Activated naive CD4-positive, alpha-beta T cell treated with anti-CD3 and anti-CD28 coated beads, Interleukin-2, amount 50 U/mL, for 16 hours (primary cell): ENCODE data around the gene CSRP1.
"Not testable (repeated sequence)": the region's sequence is repeated elsewhere in the genome, so short reads cannot be mapped to it uniquely, and the experiment has no call there.

ENCODE experiments used
- DNase-seq: peaks from one replicate; pipeline ENCODE4 v3.0.0-alpha.2; 2020

CSRP1 gene

DNA sequence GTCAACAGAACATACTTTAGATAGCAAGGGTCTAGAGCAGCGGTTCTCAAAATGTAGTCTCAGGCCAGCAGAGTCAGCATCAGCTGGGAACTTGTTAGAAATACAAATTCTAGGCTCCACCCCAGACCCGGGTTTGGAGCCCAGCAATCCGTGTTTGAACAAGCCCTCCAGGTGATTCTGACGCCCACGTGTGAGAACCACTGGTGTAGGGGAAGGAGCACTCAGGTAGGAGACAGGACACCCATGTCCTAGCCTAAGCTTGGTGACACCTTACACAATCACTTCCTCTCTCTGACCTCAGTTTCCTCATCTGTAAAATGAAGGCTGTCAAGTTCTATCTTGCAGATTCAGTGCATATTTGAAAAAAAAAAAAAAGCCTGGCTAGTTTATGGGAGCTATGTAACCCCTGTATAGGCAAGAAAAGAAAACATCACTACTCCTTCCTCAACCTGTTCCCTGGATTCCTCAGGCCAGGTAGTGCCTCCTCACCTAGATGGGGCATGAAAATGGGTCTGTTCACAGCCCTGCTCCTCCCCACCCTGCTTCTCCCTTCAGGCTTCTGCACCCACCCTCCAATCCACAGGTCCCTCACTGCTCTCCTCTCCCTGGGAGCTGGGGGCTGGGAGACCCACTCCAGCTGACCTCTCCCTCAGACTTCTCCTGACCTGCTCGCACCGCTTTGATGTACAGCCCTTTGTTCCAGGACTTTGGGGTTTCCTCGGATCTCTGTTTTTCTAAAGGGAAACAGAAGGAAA is 30.8 kb downstream of the CSRP1 start:
- DNase-seq = no peak

GRCh38 chr1:201475130-201475529 is 31.8 kb downstream of the CSRP1 start:
- no peak for DNase-seq

DNA sequence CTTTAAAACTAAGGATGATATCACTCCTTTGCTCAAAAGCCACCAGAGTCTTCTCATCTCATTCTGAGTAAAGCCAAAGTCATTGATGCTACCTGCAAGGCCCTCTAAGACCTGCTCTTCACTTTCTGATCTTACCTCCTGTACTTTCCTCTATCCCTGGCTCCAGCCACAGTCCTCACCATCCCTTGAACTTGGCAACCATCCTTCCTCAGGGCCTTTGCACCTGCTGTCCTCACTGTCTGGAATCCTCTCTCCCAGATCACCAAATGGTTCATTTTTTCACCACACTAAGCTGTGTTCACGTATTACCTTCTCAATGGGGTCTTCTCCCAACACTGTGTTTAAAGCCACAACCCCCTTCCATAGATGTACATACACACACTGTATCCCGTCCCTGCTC is 33.6 kb downstream of the CSRP1 start:
- DNase-seq = no peak

DNA sequence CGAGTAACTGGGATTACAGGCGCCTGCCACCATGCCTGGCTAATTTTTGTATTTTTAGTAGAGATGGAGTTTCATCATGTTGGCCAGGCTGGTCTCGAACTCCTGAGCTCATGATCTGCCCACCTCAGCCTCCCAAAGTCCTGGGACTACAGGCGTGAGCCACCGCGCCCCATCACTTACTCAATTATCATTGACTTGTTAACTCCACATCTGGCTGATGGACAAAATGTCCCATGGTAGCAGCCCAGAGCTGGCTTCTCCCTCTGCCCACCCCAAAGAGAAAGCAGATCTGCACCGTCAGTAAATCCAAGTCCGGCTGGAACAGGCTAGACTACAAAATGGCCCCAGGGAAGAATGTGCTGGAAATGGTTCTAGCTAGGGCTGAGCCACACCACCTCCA is 34.6 kb downstream of the CSRP1 start:
- not testable (repeated sequence) for DNase-seq

DNA sequence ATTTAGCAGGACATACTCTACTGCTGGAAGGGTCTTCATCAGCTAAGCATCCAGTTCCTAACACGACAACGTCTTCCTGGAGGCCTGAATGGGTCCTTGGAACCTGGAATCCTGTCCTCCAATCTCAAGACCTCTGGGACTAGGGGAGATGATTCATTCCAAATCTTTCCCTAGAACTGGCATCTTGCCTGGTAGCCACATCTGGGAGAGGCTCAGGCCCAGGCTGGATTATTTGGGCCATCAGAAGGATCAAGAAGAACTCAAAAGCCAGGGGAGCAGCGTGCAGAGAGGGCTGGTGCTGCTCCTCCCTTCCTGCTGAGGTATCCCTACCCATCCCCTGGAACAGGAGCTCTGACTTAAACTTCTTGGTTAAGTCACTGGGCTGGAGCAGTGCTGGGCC is 35.2 kb downstream of the CSRP1 start:
- DNase-seq = no peak

- DNase-seq = no peak
Measured at GRCh38 chr1:201470581-201470980, 36.3 kb downstream of the CSRP1 start.

- no peak for DNase-seq
Measured at GRCh38 chr1:201469645-201470074, 37.3 kb downstream of the CSRP1 start.

GRCh38 chr1:201468844-201469644 is 37.9 kb downstream of the CSRP1 start, which contains the start of gene PHLDA3:
Gene PHLDA3 (minus strand): TSS chr1:201469188. CDS start chr1:201468786, 402 bp downstream.
- DNase-seq = peak; percentile 34

DNA sequence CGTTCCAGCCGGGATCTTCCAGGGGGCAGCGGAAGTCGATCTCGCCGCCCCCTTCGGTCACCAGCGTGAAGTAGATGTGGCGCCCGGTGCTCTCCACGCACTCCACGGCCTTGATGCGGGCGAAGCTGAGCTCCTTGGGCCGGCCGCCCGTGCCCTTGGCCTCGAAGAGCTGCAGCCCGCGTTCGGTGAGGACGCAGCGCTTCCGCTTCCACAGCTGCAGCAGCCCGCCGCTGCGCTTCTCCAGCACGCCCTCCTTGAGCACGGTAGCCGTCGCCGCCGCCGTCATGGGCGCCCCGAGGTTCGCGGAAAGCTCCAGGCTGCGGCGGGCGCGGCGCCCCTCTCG is 38.5 kb downstream of the CSRP1 start:
- no peak for DNase-seq

- no peak for DNase-seq
Measured at GRCh38 chr1:201466492-201466891, 40.4 kb downstream of the CSRP1 start.

DNA sequence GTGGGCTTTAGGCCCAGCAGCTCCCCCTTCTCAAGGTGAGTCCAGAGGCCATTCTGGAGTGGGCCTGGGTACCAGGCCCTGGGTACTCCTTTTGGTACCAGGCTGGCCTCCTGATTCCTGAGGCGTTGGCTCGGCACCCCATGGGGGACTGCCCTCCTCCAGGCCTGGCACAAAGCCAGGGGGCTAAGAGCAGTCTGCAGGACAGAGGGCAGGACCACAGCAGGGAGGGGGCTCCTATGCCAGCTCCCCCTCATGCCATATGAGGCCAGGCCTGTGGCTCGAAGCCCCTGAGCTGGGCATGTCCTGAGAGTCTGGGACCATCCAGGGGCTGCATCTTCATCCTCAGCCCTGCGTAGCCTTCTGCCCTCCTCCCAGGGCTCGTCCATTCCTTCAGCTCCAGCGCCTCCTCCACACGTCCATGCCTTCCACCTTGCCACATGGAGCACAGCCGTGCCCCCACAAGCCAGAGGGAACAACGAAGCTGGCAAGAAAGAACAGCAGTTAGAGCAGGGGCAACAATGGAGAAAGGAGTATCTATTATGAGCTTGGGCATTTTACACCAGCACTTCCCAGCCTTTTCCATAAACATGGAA is 41.1 kb downstream of the CSRP1 start:
- DNase-seq = no peak

DNA sequence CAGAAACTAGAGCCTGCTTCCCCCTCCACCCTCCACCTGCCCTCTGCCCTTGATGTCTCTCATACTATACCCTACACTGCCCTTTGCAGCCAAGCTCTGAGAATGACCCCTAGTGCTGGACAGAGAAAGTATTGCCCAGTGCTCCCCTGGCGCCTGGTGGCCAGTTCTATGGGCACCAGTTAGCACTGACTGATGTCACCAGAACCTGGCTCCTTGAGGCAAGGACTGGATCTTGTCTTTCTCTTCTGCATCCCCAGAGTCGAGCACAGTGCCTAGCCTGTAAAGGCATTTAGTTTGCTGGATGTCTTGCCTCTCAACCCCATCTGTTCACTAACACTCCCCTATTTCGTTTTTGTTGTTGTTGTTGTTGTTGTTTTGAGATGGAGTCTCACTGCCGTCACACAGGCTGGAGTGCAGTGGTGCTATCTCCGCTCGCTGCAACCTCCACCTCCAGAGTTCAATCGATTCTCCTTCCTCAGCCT is 43.8 kb downstream of the CSRP1 start:
- no peak for DNase-seq

GRCh38 chr1:201461645-201462441 is 45.1 kb downstream of the CSRP1 start:
- DNase-seq = no peak

DNA sequence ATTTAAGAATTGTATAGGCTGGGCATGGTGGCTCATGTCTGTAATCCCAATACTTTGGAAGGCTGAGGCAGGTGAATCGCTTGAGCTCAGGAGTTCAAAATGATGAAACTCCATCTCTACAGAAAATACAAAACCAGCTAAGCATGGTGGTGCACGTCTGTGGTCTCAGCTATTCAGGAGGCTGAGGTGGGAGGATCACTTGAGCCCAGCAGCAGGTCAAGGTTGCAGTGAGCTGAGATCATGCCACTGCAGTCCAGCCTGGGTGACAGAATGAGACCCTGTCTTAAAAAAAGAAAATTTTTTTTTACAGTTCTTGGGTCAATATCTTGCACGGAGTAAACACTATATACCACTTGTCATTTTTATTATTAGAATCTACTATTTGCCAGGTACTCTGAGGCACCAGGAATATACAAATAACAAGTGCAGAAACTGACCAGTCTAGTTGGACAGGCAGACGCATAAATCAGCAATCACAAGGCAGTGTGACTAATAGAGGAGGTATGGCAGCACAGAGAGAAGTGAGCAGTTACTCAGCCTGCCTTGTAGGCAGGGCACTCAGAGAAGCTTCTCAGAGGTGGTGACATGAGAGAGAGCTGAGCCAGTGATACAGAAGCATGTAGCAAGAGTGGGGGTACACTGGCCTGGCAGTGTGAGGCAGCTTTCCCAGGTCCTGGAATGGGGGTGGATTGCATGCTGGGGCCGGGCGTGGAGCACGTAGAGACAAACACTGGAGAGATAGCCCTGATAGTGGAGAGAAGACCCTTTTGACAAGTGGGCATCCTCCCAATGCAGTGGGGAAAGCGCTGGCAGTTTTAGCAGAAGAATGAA is 45.9 kb downstream of the CSRP1 start:
- DNase-seq = no peak

DNA sequence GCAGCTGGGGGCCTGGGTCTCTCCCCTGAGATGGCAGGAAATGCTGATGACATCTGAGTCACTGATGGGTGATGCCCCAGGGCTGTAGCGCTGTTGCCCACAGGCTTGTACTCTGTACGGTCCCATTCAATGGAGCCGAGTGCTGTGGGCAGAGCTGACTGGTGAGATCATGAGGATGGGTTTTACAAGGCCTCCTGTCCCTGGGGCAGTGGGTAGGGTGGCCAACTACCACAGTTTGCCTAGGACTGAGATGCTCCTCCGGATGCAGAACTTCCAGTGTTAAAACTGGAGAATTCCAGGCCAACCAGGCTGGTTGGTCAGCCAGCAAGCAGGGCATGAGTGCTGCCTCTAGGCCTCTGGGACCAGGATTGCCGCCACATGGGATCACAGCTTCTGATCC is 47.1 kb downstream of the CSRP1 start:
- no peak for DNase-seq

DNA sequence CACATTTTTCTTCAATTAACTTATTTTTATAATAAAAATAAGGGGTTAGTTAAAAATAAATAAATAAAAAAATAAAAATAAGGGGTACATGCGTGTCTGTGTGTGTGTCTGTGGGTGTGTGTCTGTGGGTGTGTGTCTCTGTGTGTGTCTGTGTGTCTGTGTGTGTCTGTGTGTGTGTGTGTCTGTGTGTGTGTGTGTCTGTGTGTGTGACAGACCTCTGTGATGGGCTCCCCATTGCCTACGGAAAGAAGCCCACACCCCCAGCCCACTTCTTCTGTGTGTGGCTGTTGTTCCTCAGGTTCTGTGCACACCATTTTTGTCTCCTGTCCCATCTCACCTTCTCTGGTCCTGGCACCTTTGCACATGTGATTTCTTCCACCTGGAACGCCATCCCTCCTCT is 47.9 kb downstream of the CSRP1 start:
- DNase-seq = no peak

DNA sequence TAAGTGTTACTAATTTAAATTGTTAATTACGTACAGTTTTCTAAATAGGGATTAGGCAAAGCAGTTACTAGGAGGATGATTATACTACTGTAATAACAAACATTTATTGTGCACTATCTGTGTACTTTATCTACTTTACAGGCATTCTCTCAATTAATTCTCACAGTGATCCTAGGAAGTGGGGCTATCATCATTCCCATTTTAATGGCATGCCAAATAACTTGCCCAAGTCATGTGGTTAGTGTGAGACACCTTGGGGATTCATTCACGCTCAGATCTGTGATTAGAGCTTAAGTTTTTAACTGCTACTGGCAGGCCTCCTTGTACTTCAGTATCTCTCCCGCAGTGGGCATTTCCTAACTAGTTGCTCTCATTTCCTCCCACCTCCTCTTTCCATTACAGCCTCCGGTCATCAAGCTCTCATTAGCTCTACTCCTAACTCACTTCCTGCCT is 49.4 kb downstream of the CSRP1 start:
- no peak for DNase-seq

- no peak for DNase-seq
Measured at GRCh38 chr1:201456499-201457309, 50.2 kb downstream of the CSRP1 start.

DNA sequence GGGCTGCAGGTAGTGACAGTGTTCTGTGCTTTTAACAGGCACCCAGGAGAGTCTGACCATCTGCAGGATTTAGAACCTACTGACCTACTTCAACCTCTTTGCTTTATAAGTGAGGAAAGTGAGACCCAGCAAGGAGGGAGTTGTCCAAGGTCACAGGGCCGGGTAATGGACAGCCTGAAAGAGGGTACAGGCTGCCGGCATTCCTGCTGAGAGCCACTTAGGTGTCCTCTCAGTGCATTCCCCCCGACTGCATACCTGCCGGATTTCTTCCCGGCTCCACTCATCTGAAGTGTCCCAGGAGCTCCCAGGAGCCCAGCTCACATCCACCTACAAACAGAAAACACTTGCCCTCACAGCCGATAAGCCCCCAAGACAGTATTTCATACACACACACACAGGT is 51.8 kb downstream of the CSRP1 start:
- DNase-seq = no peak

DNA sequence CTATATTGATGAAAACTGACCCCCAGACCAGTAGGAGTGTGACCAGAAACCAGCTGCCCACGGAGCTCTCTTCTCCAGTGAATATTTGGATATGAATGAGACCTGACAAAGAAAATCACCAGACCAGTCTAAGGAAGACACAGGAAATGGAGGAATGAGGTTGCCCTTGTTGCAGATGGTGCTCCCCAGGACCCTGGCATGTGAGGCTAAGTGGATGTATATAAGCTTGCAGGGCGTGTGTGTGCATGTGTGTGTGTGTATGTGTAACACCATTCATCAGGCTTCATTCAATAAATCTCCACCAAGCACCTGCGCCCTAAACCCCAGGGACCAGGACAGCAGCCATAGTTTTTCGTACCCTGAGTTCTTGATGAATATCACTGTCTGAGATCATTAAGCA is 52.3 kb downstream of the CSRP1 start:
- DNase-seq = no peak

- DNase-seq = no peak
Measured at GRCh38 chr1:201452866-201453265, 54.1 kb downstream of the CSRP1 start.
